Esophagus squamous epithelium (tissue), 4 donors: ENCODE data around the gene ABCF3.

Source experiments
- POLR2A ChIP-seq, 4 donors: fragments of 450-650 bp; IDR thresholded peaks; one replicate each; pipeline ENCODE4 v1.6.1; 2017; ENCODE audit warnings: antibody characterized with exemption in 4 of 4, mild to moderate bottlenecking in 4 of 4, moderate library complexity in 3 of 4
- TF ChIP-seq, protein P1 (sequence below), 6 experiments: fragments of 450-650 bp in 4 of 6; fragments of 200-600 bp in 2 of 6; sonication (generic) in 2 of 6; IDR thresholded peaks; one replicate each; pipeline ENCODE4 v1.5.1; 2016 to 2019; ENCODE audit warnings: antibody characterized with exemption in 6 of 6, mild to moderate bottlenecking in 4 of 6, moderate library complexity in 4 of 6

DNA sequence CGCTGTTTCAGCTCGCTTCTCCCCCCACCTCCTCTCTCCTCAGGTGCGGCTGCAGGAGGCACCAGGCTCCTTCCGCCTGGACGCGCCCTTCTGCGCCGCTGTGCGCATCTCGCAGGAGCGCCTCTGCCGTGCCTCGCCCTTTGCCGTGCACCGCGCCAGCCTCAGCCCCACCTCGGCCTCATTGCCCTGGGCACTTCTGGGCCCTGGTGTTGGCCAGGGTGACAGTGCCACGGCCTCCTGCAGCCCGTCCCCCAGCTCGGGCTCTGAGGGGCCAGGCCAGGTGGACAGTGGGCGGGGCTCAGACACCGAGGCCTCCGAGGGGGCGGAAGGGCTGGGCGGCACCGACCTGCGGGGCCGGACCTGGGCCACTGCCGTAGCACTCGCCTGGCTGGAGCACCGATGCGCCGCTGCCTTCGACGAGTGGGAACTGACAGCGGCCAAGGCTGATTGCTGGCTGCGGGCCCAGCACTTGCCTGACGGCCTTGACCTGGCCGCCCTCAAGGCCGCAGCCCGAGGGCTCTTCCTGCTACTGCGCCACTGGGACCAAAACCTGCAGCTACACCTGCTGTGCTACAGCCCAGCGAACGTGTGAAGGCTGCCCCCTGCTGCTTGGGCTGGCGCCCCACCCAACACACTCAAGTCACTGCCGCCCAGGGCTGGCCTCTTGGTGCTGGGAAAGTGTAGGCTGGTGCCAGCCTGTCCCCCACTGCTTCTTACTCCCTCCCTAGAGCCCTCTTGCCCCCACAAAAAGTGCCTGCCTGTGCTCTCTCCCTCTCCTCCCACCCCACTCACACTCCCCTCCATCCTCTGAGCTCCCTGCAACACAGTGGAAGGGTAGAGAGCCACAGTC is 55.7 kb downstream of the ABCF3 start:
- TF ChIP-seq, protein P1, sequence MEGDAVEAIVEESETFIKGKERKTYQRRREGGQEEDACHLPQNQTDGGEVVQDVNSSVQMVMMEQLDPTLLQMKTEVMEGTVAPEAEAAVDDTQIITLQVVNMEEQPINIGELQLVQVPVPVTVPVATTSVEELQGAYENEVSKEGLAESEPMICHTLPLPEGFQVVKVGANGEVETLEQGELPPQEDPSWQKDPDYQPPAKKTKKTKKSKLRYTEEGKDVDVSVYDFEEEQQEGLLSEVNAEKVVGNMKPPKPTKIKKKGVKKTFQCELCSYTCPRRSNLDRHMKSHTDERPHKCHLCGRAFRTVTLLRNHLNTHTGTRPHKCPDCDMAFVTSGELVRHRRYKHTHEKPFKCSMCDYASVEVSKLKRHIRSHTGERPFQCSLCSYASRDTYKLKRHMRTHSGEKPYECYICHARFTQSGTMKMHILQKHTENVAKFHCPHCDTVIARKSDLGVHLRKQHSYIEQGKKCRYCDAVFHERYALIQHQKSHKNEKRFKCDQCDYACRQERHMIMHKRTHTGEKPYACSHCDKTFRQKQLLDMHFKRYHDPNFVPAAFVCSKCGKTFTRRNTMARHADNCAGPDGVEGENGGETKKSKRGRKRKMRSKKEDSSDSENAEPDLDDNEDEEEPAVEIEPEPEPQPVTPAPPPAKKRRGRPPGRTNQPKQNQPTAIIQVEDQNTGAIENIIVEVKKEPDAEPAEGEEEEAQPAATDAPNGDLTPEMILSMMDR (IDR thresholded peaks at IDR 0.05): peak in 5 of 6 experiments; percentile 54 to 81 (median 55)
- TF ChIP-seq POLR2A (IDR thresholded peaks at IDR 0.05): no peak
